Measurements from ENCODE around the gene HRG. TPM values are rescaled to one million over a fixed set of nuclear protein-coding genes. Genes with fewer than 3 reads are reported as not detected.

The HRG gene
- total RNA-seq, 6 experiments from 2014 or later, result 378 to 1,312 (median 664) TPM

GRCh38 chr3:186638259-186638658 is 27.6 kb upstream of the HRG start:
- WGBS (ENCODE audit: insufficient coverage, low coverage, low lambda C conversion rate, missing lambda C conversion rate), result no CpG with 5 or more reads among the region's 2 CpGs
- no peak for DNase-seq
- no peak for ATAC-seq

DNA sequence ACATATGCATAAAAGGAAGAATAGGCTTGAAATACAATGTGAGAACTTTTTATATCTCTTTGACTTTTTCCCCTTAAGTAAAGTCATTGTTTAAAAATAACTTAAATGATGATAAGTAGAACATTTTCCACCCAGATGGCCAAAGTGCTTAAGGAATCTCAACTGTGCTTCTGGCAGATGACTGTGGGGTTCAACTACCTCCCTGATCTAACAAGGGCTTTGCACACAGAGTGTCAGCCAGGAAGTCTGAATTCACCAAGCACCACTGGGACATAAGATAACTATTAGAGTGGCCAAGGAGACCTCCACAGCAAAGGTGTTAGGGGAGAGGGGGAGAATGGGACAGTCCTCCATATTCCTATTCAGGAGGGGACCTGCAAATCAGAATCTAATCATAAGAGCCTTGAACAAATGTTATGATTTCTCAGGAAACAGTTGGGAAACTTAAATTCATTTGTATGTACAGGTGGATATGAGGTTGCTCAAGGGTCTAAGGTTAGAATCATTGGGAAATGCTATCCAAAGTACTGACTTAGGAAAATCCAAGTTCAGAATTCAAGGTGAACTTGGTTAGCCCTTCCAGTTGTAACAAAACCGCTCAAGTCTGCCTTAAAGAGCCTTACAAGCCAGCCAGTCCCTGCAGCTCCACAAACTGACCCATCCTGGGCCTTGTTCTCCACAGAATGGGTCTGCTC is 25.9 kb upstream of the HRG start, which contains the start of gene FETUB:
Gene FETUB, plus strand, starts transcription at position 622 of the 695 bp plus-strand sequence. Its CDS starts 62 bp downstream, at position 684.
- peaks cover 0 to 53% (median 12%) of the 10 kb centered on the region in 4 donors for H3K4me1 ChIP-seq
- DNase-seq (no peak), ATAC-seq (peak; percentile 33 to 69 (median 48))
- no peak for TF ChIP-seq POLR2A (IDR thresholded peaks at IDR 0.05)
- TF ChIP-seq, protein P1, sequence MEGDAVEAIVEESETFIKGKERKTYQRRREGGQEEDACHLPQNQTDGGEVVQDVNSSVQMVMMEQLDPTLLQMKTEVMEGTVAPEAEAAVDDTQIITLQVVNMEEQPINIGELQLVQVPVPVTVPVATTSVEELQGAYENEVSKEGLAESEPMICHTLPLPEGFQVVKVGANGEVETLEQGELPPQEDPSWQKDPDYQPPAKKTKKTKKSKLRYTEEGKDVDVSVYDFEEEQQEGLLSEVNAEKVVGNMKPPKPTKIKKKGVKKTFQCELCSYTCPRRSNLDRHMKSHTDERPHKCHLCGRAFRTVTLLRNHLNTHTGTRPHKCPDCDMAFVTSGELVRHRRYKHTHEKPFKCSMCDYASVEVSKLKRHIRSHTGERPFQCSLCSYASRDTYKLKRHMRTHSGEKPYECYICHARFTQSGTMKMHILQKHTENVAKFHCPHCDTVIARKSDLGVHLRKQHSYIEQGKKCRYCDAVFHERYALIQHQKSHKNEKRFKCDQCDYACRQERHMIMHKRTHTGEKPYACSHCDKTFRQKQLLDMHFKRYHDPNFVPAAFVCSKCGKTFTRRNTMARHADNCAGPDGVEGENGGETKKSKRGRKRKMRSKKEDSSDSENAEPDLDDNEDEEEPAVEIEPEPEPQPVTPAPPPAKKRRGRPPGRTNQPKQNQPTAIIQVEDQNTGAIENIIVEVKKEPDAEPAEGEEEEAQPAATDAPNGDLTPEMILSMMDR (IDR thresholded peaks at IDR 0.05), result no peak
- intact Hi-C loops (cut with DNase I), result loop anchor here in 1 of 2 donors (10.0 kb wide), 1 partner anchor 95 kb away; no protein-coding TSS in a partner anchor
- H3K27me3 ChIP-seq, result no peaks in the 10 kb centered on the region
- no peaks in the 10 kb centered on the region for H3K9me3 ChIP-seq
- H3K27ac ChIP-seq, result peak within 1 kb of the TSS; percentile 73 to 87 (median 77)
- peak within 1 kb of the TSS; percentile 20 to 70 (median 48) for H3K4me3 ChIP-seq
- peaks cover 0 to 1% (median 0%) of the 10 kb centered on the region in 4 donors for H3K36me3 ChIP-seq
- WGBS (ENCODE audit: insufficient coverage, low coverage, low lambda C conversion rate, missing lambda C conversion rate), result no CpG with 5 or more reads among the region's 1 CpG

More at GRCh38 chr3:186638259-186638658, 27.6 kb upstream of the HRG start:
- Histone ChIP-seq H3K27me3 (no peaks in the 10 kb centered on the region), H3K36me3 (no peaks in the 10 kb centered on the region), H3K4me3 (no peak overlapping the region), H3K27ac (no peak overlapping the region), H3K9me3 (no peaks in the 10 kb centered on the region), H3K4me1 (peaks cover 0 to 46% (median 7%) of the 10 kb centered on the region in 4 donors)
- intact Hi-C loops (cut with DNase I), result loop anchor here in 1 of 2 donors (10.0 kb wide), 1 partner anchor 97 kb away; no protein-coding TSS in a partner anchor
- TF ChIP-seq POLR2A (IDR thresholded peaks at IDR 0.05), result no peak
- TF ChIP-seq, protein P1 (IDR thresholded peaks at IDR 0.05), result no peak

DNA sequence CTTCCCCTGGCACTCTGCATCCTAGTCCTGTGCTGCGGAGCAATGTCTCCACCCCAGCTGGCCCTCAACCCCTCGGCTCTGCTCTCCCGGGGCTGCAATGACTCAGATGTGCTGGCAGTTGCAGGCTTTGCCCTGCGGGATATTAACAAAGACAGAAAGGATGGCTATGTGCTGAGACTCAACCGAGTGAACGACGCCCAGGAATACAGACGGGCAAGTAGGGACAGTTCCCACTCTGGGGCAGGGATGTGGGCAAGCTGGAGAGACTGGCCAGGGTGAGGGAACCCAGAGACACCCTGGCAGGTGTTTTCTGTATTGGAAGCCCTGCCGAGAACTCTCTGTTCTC is 25.4 kb upstream of the HRG start:
- H3K27ac ChIP-seq, result peak overlapping the region; percentile 73 to 87 (median 77)
- peaks cover 0 to 52% (median 10%) of the 10 kb centered on the region in 4 donors for H3K4me1 ChIP-seq
- H3K36me3 ChIP-seq, result peaks cover 0 to 6% (median 0%) of the 10 kb centered on the region in 4 donors
- no peaks in the 10 kb centered on the region for H3K9me3 ChIP-seq
- TF ChIP-seq POLR2A (IDR thresholded peaks at IDR 0.05), result no peak
- TF ChIP-seq, protein P1 (IDR thresholded peaks at IDR 0.05), result no peak
- peak overlapping the region; percentile 20 to 70 (median 48) for H3K4me3 ChIP-seq
- 31% methylated on average over 7 of the region's 9 CpGs for WGBS (ENCODE audit: insufficient coverage, low coverage, low lambda C conversion rate, missing lambda C conversion rate)
- DNase-seq (peak in 2 of 3 donors; percentile 64 to 67), ATAC-seq (peak; percentile 51 to 71 (median 68))
- H3K27me3 ChIP-seq, result no peaks in the 10 kb centered on the region
- intact Hi-C loops (cut with DNase I), result no loop called here

GRCh38 chr3:186640929-186641328 is 24.9 kb upstream of the HRG start:
- ATAC-seq, result peak; percentile 4 to 33 (median 19)
- TF ChIP-seq, protein P1 (IDR thresholded peaks at IDR 0.05), result no peak
- no peak for TF ChIP-seq POLR2A (IDR thresholded peaks at IDR 0.05)
- Histone ChIP-seq H3K27me3 (no peaks in the 10 kb centered on the region), H3K27ac (peak overlapping the region; percentile 73 to 87 (median 77)), H3K4me1 (peaks cover 0 to 47% (median 8%) of the 10 kb centered on the region in 4 donors), H3K9me3 (no peaks in the 10 kb centered on the region), H3K36me3 (peaks cover 0 to 9% (median 0%) of the 10 kb centered on the region in 4 donors), H3K4me3 (peak overlapping the region; percentile 20 to 70 (median 48))
- intact Hi-C loops (cut with DNase I), result no loop called here
- no peak for DNase-seq
